BJ (cell line): ENCODE measurements around the gene STMND1. TPM values are rescaled to one million over a fixed set of nuclear protein-coding genes. Genes with fewer than 3 reads are reported as not detected.

Experiments used
- CTCF ChIA-PET: fragments of 350-600 bp; formaldehyde crosslinking; extraction: SDS; loops from one replicate; lab custom pipeline; 2021; ENCODE audit warnings: antibody characterized with exemption, inconsistent platforms; lab: Yijun Ruan, JAX
- POLR2A ChIA-PET: fragments of 300-600 bp; sonication (Branson Sonifier 250); formaldehyde crosslinking; extraction: SDS; loops from one replicate; lab custom pipeline; 2021; ENCODE audit warnings: antibody characterized with exemption; lab: Charles Lee
- DNase-seq: peaks from one replicate; pipeline ENCODE4 v3.0.0-alpha.2; 2011; ENCODE audit warnings: low read depth
- H3K27me3 ChIP-seq: 2 replicates; pipeline ENCODE4 v1.6.0; 2011; ENCODE audit warnings: low read length; ENCODE audit not compliant: control insufficient read depth, insufficient read depth
- H3K36me3 ChIP-seq: 2 replicates; pipeline ENCODE4 v1.5.1; 2011; ENCODE audit warnings: low read length; ENCODE audit not compliant: control insufficient read depth, insufficient read depth
- H3K4me3 ChIP-seq: 2 replicates; pipeline ENCODE4 v1.5.1; 2011; ENCODE audit warnings: low read depth, mild to moderate bottlenecking, control low read depth, low read length
- CTCF ChIP-seq: IDR thresholded peaks from 2 replicates; pipeline ENCODE4 v1.5.1; 2011; ENCODE audit warnings: low read depth, mild to moderate bottlenecking, control low read depth, inconsistent platforms, low read length, moderate library complexity; ENCODE audit not compliant: insufficient read depth
- polyA plus RNA-seq: library from polyadenylated mRNA; depleted of rRNA; stranded (reverse); fragments of >200 nt; gene quantifications from 2 replicates; pipeline ENCODE4 v1.2.3, GENCODE V29; 2011

STMND1 gene
- polyA plus RNA-seq, 1 experiment: 0.05 TPM

DNA sequence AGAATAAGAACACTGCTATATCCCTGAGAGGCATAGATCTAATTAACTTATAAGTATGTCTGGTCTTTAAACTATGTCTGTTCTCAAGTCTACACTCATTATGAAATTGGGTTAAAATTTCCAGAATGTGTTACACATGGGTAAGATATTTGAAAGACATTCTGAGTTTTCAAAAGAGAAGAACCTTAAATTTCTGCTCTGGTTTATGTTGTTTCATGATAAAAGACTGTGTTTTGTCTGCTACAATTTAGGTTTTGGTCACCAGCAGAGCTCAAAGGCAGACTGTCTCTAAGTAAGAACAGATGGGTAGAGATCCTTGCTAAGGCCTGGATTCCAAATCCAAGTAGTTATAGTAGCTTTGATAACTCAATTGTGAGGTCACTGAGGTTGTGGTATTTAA, 6.0 kb downstream of the STMND1 start:
- TF ChIP-seq CTCF: no peak
- ChIA-PET POLR2A (interaction anchor here (0.6 kb wide), 1 partner anchor 40 kb away, joined by 3 read pairs; no protein-coding TSS in a partner anchor), CTCF (interaction anchor here (0.6 to 1.4 kb wide), 3 partner anchors 17 to 821 kb away, joined by 3 to 5 read pairs (median 3); no protein-coding TSS in a partner anchor)
- Histone ChIP-seq H3K4me3 (no peak overlapping the region), H3K27me3 (no peaks in the 10 kb centered on the region), H3K36me3 (no peaks in the 10 kb centered on the region)
- DNase-seq: no peak

GRCh38 chr6:17115251-17116116, 13.6 kb downstream of the STMND1 start:
- ChIA-PET CTCF (no interaction called here), POLR2A (no interaction called here)
- TF ChIP-seq CTCF: no peak
- peak; percentile 90 for DNase-seq
- H3K4me3 ChIP-seq: no peak overlapping the region
- H3K36me3 ChIP-seq: no peaks in the 10 kb centered on the region
- H3K27me3 ChIP-seq: no peaks in the 10 kb centered on the region

- ChIA-PET CTCF (no interaction called here), POLR2A (no interaction called here)
- no peak for TF ChIP-seq CTCF
- no peaks in the 10 kb centered on the region for H3K36me3 ChIP-seq
- DNase-seq: no peak
- H3K27me3 ChIP-seq: no peaks in the 10 kb centered on the region
- H3K4me3 ChIP-seq: no peak overlapping the region
Observed at GRCh38 chr6:17116117-17116440, 14.2 kb downstream of the STMND1 start.

DNA sequence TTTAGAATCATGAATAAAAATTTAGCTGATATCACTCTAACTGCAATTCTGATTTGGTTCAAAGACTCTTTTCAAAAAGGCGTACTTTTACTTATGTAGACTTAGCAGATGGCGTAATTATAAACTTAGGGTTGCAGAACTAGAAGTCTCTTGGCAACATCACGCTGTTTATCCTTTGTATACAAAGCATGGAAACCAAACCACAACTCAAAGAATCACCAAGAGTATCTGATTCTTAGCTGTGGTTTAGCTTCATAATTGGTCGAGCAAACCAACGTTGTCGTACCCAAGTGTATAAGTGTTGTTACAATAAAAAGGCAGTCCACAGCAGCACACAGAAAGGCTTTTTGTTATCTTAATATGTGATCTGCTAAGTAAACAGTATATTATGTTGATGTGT, 18.2 kb downstream of the STMND1 start:
- TF ChIP-seq CTCF: no peak
- POLR2A ChIA-PET: interaction anchor here (0.7 kb wide), 1 partner anchor 350 kb away, joined by 6 read pairs; no protein-coding TSS in a partner anchor
- Histone ChIP-seq H3K4me3 (no peak overlapping the region), H3K36me3 (no peaks in the 10 kb centered on the region), H3K27me3 (no peaks in the 10 kb centered on the region)
- DNase-seq: no peak
- CTCF ChIA-PET: interaction anchor here (0.7 kb wide), 1 partner anchor 27 kb away, joined by 3 read pairs; no protein-coding TSS in a partner anchor

- ChIA-PET CTCF (no interaction called here), POLR2A (no interaction called here)
- TF ChIP-seq CTCF: no peak
- no peaks in the 10 kb centered on the region for H3K36me3 ChIP-seq
- H3K27me3 ChIP-seq: peaks cover 4% of the 10 kb centered on the region
- H3K4me3 ChIP-seq: no peak overlapping the region
- DNase-seq: no peak
Observed at GRCh38 chr6:17125407-17125806, 23.6 kb downstream of the STMND1 start.
